ENCODE data around the gene NME1.
"Not testable (repeated sequence)": the region's sequence is repeated elsewhere in the genome, so short reads cannot be mapped to it uniquely, and the experiment has no call there.

NME1 gene

DNA sequence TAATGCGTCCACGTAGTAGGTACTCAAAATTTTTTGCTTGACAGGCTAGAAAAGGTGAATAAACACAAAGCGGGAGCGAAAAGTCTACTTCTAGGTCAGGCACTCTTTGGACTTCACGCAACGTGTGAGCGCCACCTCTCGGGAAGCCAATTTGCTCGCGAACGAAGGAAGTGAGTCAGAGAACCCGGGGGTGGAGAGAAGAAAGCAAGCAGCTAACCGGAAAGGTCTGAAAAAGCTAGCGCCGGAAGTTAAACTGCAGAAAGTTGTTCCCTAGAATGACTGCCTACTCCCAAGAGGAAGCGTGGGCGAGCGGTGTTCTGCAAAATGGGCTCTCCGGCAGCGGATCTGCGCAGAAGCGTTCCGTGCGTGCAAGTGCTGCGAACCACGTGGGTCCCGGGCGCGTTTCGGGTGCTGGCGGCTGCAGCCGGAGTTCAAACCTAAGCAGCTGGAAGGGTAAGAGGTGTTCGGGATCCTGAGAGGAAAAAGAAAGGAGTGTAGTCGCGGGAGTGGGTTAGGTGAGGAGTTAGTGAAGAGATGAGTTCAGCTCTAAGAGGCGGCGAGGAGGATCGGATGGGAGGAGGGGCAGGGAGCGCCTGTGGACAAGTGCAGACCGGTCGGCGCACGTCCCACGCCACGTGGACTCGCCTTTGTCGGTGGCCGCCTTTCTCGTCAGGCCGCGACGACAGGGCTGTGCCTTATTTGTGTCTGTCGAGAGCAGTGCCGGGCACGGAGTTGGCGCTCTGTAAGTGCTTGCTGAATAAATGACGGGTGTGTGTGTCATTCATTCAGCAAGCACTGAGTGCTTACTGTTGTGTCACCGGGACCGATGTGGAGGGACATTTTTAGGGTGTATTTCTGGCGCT, at the start of gene NME1:
Gene NME1 (plus strand): TSS at position 350 of the 863 bp plus-strand sequence. CDS start 2,096 bp downstream, outside the sequence.
- Histone ChIP-seq H3K79me2 (peaks cover 8% of the 10 kb centered on the region), H3K9me3 (ENCODE audit: control insufficient read depth, low read length) (no peaks in the 10 kb centered on the region), H3K27me3 (ENCODE audit: control insufficient read depth, insufficient read depth, low read length) (no peaks in the 10 kb centered on the region), H3K27ac (peak within 1 kb of the TSS; percentile 75), H3K4me2 (ENCODE audit: low read length) (peak within 1 kb of the TSS; percentile 96), H3K4me1 (peaks cover 8% of the 10 kb centered on the region), H3K4me3 (ENCODE audit: low read depth, low read length) (peak within 1 kb of the TSS; percentile 84), H3K9ac (no peak within 1 kb of the TSS), H3K36me3 (ENCODE audit: control insufficient read depth, insufficient read depth, low read length) (no peaks in the 10 kb centered on the region), H2AFZ (peak within 1 kb of the TSS; percentile 89)
- TF ChIP-seq, protein P1, sequence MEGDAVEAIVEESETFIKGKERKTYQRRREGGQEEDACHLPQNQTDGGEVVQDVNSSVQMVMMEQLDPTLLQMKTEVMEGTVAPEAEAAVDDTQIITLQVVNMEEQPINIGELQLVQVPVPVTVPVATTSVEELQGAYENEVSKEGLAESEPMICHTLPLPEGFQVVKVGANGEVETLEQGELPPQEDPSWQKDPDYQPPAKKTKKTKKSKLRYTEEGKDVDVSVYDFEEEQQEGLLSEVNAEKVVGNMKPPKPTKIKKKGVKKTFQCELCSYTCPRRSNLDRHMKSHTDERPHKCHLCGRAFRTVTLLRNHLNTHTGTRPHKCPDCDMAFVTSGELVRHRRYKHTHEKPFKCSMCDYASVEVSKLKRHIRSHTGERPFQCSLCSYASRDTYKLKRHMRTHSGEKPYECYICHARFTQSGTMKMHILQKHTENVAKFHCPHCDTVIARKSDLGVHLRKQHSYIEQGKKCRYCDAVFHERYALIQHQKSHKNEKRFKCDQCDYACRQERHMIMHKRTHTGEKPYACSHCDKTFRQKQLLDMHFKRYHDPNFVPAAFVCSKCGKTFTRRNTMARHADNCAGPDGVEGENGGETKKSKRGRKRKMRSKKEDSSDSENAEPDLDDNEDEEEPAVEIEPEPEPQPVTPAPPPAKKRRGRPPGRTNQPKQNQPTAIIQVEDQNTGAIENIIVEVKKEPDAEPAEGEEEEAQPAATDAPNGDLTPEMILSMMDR (IDR thresholded peaks at IDR 0.05), result peak; percentile 86

DNA sequence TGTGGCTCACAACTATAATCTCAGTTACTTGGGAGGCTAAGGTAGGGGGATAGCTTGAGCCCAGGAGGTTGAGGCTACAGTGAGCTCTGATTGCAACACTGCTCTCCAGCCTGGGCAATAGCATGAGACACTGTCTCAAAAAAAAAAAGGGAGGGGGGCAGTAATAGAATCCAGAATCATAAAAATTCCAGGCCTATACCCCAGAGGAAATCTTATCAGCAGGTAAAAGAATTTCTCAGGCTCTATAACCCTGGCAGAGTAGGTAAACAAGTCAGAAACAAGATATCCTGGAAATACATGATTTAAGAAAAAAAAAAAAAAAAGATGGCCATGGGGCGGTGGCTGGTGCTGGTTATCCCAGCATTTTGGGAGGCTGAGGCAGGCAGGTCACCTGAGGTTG, 45.6 kb upstream of the NME1 start:
- H3K27ac ChIP-seq, result no peak overlapping the region
- H3K27me3 ChIP-seq (ENCODE audit: control insufficient read depth, insufficient read depth, low read length), result no peaks in the 10 kb centered on the region
- H2AFZ ChIP-seq, result no peak overlapping the region

DNA sequence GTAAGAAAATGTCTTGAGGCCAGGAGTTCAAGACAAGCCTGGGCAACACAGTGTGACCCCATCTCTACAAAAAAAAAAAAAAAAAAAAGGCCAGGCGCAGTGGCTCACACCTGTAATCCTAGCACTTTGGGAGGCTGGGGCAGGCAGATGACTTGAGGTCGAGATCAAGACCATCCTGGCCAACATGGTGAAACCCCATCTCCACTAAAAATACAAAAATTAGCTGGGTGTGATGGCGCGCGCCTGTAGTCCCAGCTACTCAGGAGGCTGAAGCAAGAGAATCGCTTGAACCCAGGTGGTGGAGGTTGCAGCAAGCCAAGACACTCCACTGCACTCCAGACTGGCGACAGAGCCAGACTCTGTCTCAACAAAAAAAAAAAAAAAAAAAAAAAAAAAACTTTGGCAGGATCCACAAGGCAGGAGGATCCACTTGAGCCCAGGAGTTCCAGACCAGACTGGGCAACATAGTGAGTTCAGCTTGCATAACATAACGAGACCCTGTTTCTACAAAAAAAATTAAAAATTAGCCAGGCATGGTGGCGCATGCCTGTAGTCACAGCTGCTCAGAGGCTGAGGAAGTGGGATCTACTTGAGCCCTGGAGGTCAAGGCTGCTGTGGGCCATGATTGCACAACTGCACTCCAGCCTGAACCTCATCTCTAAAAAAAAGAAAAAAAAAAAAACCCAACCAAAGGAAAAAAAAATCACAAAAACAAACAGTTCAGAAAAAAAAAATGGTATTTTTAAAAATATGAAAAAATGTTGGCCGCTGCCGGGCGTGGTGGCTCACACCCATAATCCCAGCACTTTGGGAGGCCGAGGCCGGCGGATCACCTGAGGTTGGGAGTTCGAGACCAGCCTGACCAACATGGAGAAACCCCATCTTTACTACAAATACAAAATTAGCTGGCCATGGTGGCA, 40.8 kb upstream of the NME1 start:
- H3K36me3 ChIP-seq (ENCODE audit: control insufficient read depth, insufficient read depth, low read length); H3K4me3 ChIP-seq (ENCODE audit: low read depth, low read length); H3K9ac ChIP-seq; H2AFZ ChIP-seq; H3K4me1 ChIP-seq; H3K27me3 ChIP-seq (ENCODE audit: control insufficient read depth, insufficient read depth, low read length); H3K9me3 ChIP-seq (ENCODE audit: control insufficient read depth, low read length); H3K27ac ChIP-seq; H3K4me2 ChIP-seq (ENCODE audit: low read length): not testable (repeated sequence)
- peaks cover 81% of the 10 kb centered on the region for H3K79me2 ChIP-seq

More for the DNA sequence above, 45.6 kb upstream of the NME1 start:
- no peaks in the 10 kb centered on the region for H3K4me1 ChIP-seq
- no peaks in the 10 kb centered on the region for H3K36me3 ChIP-seq (ENCODE audit: control insufficient read depth, insufficient read depth, low read length)
- H3K79me2 ChIP-seq, result peaks cover 68% of the 10 kb centered on the region
- no peak overlapping the region for H3K9ac ChIP-seq
- H3K4me2 ChIP-seq (ENCODE audit: low read length), result no peak overlapping the region
- TF ChIP-seq, protein P1 (IDR thresholded peaks at IDR 0.05), result no peak
- no peak overlapping the region for H3K4me3 ChIP-seq (ENCODE audit: low read depth, low read length)
- no peaks in the 10 kb centered on the region for H3K9me3 ChIP-seq (ENCODE audit: control insufficient read depth, low read length)

DNA sequence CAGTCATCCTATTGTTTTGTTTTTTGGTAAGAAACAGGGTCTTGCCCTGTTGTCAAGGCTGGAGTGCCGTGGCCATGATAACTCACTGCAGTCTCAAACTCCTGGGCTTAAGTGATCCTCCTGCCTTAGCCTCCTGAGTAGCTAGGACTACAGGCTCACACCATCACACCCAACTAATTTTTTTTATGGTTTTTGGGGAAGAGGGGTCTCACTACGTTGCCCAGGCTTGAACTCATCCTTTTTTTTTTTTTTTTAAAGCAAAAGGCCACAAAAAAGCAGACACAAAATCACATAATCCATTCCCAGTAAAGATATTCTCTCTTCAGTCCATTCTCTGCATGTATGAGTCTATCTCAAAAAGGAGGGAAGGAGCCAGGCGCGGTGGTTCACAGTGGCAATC, 38.2 kb upstream of the NME1 start:
- no peaks in the 10 kb centered on the region for H3K9me3 ChIP-seq (ENCODE audit: control insufficient read depth, low read length)
- no peak overlapping the region for H3K27ac ChIP-seq
- H3K4me3 ChIP-seq (ENCODE audit: low read depth, low read length), result no peak overlapping the region
- H3K9ac ChIP-seq, result no peak overlapping the region
- H3K4me1 ChIP-seq, result peaks cover 12% of the 10 kb centered on the region
- H3K36me3 ChIP-seq (ENCODE audit: control insufficient read depth, insufficient read depth, low read length), result no peaks in the 10 kb centered on the region
- H3K4me2 ChIP-seq (ENCODE audit: low read length), result no peak overlapping the region
- TF ChIP-seq, protein P1 (IDR thresholded peaks at IDR 0.05), result no peak
- H2AFZ ChIP-seq, result no peak overlapping the region
- peaks cover 60% of the 10 kb centered on the region for H3K79me2 ChIP-seq
- no peaks in the 10 kb centered on the region for H3K27me3 ChIP-seq (ENCODE audit: control insufficient read depth, insufficient read depth, low read length)

Measured in parathyroid adenoma (tissue), 2 donors.